GM18909 (cell line): Measurements from ENCODE around the gene HEBP1.

Experiments
- ATAC-seq: cut with Tn5 transposase; IDR thresholded peaks from one replicate; pipeline ENCODE4 v1.9.1; 2021; ENCODE audit warnings: mild to moderate bottlenecking; ENCODE audit not compliant: unreplicated experiment, poor library complexity

Gene HEBP1

DNA sequence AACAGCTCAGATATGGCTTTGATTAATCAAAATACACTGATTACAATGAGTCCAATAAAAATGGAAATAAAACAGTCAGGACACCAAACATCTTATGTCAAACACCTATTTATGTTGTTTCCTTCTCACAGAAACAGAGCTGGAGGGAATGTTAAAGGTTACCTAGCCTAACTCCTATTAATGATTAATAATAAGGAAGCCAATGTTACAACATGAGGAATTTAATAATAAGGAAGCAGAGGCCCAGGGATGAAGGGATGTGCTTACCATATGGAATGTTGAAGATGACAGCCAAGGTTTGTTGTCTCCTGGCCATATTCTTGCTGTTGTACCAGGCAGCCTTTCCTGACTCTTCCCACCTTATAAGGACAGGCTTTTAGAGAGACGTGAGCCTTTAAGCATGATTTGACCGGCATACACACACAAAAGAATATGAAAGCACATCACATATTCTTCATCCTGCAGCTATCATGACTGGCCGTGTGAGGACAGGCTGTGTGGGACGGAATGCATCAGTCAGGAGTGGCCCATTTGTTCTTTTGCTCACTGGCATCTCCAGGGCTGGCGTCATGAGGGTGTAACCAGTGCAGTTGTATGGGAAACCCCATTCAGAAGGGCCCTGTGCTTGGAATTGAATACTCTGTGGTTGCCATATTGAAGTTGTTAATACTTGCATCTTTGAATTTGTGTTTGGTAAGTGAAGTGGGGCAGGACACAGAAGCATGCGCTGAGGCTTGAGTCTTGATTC is 45.0 kb downstream of the HEBP1 start:
- no peak for ATAC-seq

DNA sequence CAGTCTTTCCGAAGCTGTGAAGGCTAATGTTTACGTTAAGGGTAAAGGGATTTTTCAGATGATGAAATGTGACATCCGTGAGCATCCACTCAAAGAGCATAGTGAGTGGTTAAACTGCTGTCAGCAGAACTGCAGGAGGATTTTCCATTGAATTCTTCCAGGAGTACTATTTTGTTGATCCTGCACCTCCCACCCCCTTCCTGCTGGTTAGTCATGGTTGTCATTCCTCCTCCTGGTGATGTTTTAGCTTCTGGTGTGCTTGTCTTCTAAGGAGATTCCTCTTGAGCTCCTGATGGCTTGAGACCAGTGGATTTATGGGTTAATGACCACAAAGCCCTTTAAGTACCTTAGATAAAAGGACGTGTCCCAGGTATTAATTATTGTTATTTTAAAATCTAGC is 45.7 kb downstream of the HEBP1 start:
- no peak for ATAC-seq

DNA sequence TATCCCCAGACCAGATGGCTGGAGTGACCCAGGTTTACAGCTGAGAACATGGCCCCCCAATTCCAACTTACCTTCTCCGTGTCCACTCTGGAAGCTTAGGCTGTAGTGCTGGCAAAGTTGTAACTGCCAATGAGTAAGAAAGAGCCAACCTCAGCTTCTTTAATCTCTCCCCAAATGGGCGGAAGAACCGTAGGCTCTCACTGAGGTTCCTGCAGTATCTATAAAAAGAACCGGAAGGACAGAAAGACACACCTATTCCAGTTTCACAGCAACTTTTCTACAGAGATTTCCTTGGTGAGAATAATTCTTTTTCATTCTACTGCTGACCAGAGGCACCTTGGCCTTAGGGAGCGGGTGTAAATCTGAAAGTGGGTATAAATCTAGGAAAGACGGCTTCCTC is 48.0 kb downstream of the HEBP1 start, which contains the start of gene GPRC5D:
Gene GPRC5D (minus strand): TSS at position 135 of the 400 bp plus-strand sequence. CDS start 1,786 bp downstream, outside the sequence.
- no peak for ATAC-seq

DNA sequence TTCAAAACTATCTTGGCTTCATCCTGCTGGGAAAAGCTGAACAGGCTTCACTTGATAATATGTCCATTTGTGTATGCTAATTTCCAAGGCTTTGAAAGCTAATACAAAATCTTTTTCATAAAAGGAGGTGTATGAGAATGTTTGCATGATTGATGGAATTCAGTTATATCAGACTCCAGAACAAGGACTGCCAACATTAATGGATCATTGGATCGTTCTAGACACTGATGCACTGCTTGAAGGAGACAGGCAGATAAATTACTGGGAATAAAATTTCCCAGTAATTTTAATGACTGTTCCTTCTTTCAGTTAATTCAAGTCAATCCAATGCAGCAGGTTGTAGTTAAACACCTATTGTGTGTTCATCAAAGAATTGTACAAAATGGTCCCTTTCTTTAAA is 48.6 kb downstream of the HEBP1 start:
- ATAC-seq = no peak

DNA sequence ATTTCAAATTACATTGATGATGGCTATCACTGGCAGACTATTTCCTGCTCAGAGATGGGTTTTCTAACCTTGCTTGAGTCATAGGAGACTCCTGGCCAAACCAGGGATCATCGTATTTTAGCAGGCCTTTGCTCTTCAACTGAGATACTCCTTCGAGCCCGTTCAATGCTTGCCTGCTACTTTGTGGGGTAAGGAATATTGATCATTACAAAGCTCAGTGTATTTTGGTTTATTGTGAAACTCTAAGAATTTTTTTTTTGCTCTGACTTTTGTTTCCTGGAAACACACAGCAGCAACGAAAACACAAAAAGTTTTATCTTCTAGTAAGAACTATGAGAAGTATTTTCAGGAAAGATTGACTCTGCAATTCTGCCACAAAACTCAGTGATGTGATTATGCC is 52.2 kb downstream of the HEBP1 start:
- no peak for ATAC-seq

DNA sequence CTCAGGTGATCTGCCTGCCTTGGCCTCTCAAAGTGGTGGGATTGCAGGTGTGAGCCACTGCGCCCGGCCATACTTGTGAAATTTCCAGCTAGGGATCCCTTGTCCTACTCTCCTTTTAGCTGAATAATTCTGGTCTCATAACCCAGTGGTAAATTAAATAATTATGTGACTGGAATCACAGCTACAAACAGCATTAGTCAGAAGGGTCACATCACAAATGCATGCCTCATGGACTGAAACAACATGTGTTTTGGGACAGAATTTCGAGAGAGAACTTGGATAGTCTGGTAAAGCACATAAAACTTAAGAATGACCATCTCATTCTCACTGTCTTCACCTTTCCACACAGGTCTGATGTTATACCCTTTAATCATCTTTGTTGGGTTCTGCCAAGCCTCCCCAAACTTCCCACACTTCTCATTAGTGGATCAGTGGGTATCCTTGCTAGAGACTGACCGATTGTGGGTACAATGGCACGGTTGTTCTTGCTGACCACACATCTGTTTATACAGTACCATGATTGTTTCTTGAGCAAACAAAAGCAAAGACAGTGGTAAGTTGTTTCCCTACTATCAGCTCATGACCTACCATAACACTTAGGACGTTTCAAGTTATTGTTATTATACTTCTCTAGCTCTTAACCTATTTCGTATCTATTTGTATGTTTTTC is 53.2 kb downstream of the HEBP1 start:
- no peak for ATAC-seq

DNA sequence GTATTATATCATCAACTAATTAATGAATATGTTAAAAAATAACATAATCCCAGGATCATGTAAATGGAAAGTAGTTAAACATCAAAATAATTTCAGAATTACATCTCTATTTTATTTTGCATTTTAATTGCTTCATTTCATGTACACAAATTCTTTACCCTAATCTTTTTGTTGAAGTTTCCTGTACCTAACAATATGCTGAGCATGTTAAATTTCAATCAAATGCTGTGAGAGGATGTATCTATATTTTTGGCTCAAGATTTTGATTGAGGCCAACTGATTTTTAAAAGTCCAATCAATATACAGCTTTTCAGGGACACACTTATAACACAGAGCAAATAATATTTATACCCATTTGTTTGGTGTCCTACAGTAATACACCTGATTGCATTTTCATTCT is 54.5 kb downstream of the HEBP1 start:
- ATAC-seq = no peak

DNA sequence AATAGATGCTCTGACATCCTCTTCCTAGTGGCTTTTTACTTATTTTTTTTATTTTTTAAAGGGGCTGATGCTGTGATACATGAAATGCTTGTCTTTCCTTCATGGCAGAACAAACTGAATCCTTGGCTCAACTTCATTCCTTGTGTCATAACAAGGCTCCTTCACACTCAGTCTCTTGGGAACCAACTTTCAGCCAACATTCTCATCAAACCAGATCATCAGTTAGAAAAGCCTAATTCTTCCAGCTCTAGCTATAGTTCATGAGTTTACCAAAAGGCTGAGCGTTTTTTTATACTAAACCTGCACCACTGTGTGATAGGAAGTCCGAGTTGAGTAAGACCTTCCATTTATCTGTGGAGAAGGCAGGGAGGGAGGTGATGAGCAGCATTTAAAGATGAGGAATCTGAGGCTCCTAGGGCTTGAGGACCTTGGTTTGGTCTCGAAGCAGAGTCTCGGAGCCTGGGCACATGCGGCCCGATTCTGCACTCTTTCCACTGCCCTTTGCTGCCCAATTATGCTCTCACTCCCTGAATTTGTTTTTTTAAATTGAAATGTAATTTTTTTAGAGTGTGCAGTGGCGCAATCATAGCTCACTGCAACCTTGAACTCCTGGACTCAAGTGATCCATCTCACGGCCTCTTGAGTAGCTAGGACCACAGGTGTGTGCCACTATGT is 56.3 kb downstream of the HEBP1 start:
- ATAC-seq = no peak

DNA sequence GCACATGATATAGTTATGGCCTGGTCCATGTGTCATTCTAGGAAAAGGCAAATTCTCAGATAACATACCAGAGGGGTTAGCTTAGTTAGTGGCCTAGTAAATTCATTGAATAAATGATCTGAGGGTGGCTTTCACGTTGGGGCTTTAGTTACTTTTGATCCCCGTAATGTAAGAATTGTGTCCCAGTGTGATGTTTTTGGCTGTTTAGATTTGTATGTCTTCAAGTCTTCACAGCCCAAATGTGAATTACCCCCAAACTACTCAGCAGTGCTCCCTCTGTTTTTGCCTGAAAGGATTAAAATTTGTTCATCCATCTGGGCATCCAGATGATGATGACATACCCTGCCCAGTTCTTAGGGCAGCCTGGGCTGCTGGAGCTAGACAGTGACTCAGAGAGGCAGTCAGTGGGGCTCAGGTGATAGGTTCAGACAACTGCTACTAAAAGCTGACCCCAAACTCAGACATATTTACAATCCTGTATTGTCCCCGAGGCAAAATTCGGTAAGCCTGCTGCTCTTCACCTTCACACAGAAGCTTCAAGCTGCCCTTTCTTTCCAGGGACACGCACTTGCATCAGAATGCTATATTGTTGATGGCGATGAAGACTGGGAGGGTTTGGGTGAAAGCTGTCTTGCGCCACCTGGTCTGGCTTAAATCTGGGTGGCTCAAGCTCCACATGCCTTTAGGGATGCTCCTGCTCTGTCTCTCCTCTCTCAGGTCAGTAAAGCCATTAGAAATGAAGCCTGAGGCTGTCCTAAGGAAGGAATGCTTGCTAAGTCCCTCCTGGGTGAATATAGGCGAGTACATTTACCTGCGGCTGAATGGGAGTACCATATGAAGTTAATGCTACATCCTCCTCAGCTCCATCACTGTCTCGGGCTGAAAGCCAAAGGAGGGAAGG is 58.4 kb downstream of the HEBP1 start:
- ATAC-seq = no peak

DNA sequence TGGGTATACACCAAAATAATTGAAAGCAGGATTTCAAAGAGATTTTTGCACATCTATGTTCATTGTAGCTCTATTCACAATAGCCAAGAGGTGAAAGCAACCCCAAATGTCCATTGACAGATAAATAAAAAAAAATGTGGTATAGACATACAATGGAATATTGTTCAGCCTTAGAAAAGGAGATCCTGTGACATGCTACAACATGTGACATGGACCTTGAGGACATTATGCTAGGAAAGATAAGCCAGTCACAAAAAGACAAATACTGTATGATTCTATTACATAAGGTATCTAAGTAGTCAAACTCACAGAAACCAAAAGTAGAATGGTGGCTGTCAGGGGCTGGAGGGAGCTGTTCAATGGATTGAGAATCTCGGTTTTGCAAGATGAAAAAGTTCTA is 60.2 kb downstream of the HEBP1 start:
- ATAC-seq = no peak

DNA sequence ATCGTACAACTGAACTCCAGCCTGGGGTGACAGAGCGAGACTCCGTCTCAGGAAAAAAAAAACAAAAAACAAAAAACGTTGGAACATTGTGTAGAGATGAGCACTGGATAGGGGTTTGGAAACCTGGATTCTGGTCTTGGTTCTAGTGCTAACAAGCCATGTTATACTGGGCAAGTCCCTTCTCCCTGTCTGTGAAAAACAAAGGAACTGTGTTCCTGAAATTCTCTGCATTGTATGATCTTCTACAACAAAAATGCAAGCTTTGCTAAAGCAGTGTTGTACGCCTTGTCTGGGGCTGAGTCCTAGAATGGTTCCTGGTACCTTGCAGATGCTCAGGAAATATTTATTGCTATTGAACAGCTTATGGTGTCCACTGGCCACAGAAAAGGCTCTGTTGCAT is 61.5 kb downstream of the HEBP1 start:
- no peak for ATAC-seq

DNA sequence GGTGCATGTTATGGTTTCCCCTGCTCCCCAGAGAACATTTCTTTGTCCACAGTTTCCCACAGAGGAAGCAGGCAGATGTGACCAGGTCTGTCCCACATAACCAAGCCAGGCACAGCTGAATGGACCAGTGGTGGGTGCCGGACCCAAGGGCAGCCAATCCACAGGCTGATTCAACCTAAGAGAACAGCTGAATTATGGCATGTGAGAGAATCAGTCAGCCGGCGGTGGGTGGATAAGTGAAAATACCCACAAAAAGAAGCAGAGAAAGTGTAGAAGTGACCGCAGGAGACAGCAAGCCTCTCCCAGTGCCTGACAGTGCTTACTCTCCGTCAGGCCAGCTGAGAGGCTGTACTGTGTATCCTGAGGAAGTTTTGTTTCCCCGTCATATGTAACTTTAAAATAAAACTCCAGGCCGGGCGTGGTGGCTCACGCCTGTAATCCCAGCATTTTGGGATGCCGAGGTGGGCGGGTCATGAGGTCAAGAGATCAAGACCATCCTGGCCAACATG is 63.0 kb downstream of the HEBP1 start:
- no peak for ATAC-seq

DNA sequence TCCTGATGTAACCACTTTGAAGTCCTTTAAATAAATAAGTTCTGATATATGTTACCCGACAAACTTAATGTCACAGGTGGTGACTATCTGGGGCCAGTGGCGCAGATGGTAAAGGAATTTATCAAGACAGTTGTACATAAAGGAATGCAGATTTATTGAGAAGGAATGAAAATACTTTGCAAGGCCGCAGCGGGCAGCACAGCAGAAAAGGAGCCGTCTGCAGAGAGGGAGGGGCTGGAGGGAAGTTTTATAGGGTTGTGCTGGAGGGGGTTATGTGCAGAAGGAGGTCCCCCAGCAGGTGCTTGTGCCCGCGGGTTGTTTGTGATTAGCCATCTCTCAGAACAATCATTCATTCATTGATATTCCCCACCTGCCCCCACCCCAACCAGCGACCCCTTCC is 65.5 kb downstream of the HEBP1 start:
- no peak for ATAC-seq

DNA sequence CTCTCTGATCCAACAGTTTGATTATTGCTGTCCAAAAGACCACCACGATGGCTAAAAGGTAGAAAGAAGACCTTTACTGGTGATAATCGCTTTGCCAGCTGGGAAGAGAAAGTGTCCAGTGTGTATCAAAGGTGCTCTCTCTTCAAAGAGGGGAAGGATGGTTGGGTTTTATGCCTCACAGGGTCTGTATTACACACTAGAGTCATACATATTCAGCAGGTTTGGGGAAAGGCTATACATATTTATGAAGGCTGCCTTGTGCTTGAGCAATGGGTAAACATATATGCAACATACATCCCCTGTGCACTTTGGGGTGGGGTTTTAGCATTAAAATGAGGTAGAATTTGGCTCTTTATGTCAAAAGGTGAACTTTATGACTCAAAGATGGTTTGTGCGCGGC is 66.3 kb downstream of the HEBP1 start:
- ATAC-seq = no peak

DNA sequence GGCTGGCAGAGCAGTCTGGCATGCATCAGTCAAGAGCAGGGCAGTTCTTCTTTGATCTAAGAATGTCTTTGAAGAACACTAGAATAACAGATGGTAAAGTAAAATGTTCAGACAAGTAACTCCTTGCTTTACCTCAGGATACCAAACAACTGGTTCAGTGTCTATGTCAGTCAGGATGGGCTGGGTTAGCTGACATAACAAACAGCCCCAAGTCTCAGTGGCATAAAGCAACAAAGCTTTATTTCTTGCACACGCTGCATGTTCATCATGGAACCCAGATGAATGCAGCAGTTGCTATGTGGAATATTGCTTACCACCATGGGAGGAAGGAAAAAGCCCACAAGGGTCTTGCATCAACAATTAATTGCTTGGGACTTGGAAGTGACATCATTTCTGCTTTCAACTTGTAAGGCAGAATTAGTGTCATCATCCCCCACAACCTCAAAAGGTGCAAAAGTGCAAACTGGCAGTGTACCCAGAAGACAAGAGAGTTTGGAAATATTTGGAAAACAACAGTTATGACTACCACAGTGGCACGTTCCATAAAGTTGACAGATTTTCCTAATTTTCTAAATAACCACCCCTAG is 69.3 kb downstream of the HEBP1 start:
- no peak for ATAC-seq

DNA sequence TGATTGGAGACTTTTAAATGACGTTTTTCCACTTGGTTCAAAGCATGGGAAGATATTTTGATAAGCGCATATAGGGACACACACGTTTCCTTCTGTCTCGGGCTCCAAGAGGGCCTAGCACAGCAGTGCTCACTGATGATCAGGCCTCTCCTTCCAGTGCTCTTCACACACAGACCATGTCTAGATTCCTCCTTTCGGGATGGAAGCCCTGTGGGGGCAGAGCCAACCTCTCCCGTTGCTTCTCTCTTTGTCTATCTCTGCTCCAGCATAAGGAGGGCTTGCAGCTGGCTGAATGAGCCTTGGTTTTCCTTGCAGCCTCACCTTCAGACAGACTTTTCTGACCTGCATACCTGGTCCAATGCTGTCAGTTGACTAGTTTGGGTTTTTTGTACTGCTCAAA is 70.4 kb downstream of the HEBP1 start:
- ATAC-seq = no peak

DNA sequence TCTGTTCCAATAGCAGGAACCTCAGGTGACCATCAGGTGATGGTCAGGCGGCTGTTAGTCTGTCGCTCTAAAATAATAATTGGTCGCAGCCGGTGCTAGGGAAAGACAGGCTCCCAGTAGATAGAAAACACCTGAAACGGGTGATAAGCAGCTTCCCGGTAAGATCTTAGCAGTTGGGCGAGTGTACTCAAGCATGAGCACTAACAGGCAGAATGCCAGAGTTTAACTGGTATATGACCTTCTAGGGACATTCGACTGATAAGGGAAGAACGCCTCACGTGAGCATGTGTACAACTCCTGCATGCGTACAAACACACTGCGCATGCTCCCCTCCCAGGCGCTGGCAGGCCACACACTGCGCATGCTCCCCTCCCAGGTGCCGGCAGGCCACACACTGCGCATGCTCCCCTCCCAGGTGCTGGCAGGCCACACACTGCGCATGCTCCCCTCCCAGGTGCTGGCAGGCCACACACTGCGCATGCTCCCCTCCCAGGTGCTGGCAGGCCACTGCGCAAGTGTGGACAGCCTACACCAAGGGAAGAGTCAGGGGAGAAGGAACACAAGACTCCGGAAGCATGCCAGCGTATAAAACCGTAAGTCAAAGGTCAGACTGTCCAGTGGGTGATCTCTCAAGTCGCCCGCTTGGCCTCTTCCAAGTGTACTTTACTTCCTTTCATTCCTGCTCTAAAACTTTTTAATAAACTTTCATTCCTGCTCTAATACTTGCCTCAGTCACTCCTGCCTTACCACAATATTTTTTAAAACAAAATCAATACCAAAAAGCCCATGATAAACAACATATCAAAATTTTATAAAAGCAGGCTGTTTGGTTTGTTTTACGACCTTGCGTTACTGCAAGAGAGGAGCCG is 72.6 kb downstream of the HEBP1 start:
- ATAC-seq = no peak

DNA sequence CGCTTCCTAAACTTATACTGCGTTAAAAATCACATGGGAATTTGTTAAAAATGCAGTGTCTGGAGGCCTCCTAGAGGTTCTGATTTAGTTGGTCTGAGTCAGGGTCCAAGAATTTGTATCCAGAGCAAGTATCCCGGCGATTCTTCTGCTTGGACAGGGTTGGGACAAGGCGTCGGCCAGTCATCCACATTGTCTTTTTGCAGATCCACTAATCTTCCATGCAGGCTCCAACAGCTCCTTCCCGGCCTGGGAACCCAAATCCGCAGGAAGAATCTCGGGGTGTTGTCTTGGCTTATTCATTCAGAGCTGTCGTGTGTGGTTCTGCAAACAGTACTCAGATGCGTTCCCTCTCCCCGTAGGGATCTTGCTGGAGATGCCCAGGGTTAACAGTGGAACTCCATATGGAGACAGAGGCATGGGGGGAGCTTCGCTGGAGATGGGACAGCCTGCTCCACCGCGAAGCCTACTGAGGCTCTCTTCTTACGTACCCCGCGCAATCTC is 73.4 kb downstream of the HEBP1 start:
- ATAC-seq = no peak

DNA sequence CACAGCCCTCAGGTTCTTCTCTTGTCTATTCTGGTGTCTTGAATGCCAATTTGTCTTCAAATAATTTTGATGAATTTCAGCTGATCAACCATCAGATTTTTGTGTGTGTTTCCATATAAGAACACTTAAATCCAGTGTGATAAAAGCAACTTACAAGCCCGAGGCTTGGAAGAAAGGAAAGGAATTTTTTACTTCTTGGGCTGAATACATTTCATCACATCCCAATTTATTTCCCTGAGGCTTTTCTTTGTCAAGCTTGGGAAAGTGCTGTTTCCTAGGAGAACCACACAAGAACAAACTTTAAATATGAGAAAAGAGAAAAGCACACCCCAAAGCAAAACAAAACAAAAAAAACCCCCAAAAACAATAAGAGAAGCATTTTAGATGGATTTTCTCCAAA is 74.7 kb downstream of the HEBP1 start:
- no peak for ATAC-seq
